HG03139 (cell line): ENCODE measurements around the gene DVL1.
"Not testable (repeated sequence)": the region's sequence is repeated elsewhere in the genome, so short reads cannot be mapped to it uniquely, and the experiment has no call there.

Experiments
- ATAC-seq: cut with Tn5 transposase; IDR thresholded peaks from one replicate; pipeline ENCODE4 v1.9.1; 2021; ENCODE audit not compliant: unreplicated experiment

DVL1 gene

GRCh38 chr1:1349256-1350012, at the start of gene DVL1:
DVL1 (minus strand) TSS chr1:1349418; CDS start chr1:1349065, 353 bp downstream.
- no peak for ATAC-seq

DNA sequence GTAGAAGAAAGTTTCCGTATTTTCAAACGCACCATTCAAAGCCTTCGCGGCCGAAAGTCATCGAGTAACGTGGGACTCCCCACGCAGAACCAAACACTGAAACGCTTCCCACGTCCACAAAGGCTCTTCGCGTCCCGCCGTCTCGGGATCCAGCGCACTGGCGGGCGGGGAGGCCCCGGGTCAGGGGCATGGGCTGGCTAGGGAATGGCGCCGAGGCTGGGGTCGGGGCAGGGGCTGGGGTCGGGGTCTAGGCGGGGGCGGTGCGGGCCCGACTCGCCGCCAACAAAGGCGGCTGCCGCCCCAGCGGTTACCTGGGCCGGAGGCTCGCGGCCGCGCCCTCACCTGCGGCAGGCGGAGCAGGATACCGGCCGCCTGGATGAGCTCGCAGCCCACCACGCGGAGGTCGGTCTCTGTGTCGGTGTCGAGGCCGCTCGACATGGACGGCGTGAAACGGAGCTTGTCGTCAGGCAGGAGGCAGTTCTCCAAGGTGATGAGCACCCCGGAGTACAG, 49.5 kb upstream of the DVL1 start:
- ATAC-seq, result peak; percentile 5

GRCh38 chr1:1397839-1398523, 48.8 kb upstream of the DVL1 start:
- ATAC-seq, result no peak

- no peak for ATAC-seq
Measured at GRCh38 chr1:1395166-1395565, 45.9 kb upstream of the DVL1 start.

- no peak for ATAC-seq
Measured at GRCh38 chr1:1394116-1394515, 44.9 kb upstream of the DVL1 start.

DNA sequence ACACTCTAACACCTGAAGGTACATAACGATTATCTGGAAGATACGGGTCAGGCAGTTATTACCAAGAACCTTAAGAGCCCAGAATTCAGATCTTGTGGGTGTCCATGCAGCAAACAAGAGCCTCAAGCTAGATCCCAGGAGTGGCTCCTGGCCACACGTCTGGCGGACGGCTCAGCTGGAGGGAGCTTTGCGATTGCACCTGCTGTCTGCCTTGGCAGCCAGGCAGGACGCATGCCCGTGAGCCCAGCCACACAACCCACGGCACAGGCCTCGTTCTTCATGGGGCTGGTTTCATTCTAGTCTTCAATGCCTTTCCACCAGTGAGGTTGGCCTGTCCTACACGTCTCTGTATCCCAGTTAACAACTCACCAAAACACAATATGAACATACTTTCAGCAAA, 44.2 kb upstream of the DVL1 start:
- ATAC-seq, result no peak

GRCh38 chr1:1393014-1393413, 43.8 kb upstream of the DVL1 start:
- no peak for ATAC-seq

DNA sequence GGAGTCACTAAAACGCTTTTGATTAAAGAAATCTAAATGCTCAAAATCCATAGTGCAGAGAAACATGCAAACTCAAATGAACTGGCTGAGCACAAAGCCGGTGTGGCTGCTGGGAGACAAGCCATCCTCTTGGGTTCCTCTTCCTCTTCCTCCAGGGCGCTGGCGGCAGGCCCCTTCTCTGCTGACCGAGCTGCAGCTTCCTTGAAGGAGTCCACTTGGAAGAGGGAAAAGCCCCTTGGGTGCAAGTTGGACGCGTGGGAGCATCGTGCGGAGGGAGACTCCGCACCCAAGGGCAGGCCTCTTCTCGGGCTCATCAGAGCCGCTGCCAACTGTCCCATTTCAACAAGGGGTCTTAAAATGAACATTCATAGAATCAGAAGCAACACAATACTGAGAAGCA, 42.0 kb upstream of the DVL1 start:
- ATAC-seq, result no peak

GRCh38 chr1:1390675-1391074, 41.5 kb upstream of the DVL1 start:
- ATAC-seq, result no peak

- ATAC-seq, result no peak
Measured at GRCh38 chr1:1388078-1388472, 38.9 kb upstream of the DVL1 start.

- no peak for ATAC-seq
Measured at GRCh38 chr1:1387098-1388077, 38.2 kb upstream of the DVL1 start.

DNA sequence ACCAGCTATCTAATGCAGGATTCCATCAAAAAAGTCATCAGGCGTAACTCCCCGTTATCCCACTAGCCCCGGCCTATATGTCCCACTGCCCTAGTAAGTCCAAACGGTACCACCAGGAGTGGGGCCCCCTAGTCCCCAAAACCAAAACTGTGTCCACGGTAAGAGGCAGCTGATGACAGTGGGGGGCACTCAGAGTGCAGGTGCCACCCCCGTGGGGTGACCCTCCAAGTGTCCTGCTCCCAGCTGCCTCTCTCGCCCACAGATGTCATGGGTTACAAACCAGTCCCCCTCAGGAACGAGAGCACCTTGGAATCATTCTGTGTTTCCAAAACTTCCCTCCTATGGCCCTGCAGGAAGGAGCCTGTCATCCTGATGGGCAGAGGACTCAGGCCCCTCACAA, 36.7 kb upstream of the DVL1 start:
- no peak for ATAC-seq

DNA sequence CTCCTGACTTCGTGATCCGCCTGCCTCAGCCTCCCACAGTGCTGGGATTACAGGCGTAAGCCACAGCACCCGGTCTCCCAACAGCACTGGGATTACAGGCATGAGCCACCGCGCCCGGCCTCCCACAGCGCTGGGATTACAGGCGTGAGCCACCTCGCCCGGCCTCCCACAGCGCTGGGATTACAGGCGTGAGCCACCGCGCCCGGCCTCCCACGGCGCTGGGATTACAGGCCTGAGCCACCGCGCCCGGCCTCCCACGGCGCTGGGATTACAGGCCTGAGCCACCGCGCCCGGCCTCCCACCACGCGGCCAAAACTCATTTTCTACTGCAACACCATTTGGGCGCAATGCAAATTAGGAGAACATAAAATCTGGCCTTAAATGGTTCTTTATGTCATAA, 36.1 kb upstream of the DVL1 start:
- not testable (repeated sequence) for ATAC-seq

DNA sequence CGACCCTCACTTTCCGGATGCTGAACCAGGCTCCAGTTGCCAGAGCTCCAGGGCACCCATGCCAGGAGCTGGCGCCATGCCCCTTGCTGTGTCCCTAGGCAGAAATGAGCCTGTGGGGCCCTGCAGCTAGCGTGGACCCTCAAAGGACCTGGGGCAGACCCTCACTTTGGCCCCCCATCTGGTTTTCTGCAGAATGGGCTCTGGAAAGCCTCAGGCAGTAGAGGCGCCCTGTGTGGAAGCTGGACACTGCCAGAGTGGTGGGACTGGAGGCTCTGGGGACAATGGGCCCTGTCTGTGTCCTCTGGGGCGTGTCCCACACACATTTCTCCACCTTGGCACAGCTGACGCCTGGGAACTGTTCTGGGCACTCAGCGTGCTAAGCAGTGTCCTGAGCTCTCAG, 32.1 kb upstream of the DVL1 start:
- ATAC-seq, result no peak

DNA sequence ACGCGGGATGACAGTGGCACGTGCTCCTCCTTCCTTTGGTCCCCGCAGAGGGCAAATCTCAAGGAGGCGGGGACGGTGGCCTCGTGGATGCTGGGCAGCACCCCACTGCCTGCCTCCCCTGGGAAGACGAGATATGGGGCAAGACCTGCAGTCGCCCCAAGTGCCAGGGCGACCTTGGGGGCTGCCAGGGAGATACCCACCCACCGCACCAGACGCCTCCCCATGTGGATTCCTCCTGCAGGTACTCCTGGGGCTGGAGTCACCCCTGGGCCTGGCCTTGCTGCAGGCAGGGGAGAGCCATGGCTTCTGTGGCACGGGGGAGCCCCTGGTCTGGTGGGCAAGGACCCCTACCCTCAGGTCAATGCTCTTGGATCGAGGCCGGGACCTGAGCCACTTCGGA, 31.6 kb upstream of the DVL1 start:
- ATAC-seq, result no peak

DNA sequence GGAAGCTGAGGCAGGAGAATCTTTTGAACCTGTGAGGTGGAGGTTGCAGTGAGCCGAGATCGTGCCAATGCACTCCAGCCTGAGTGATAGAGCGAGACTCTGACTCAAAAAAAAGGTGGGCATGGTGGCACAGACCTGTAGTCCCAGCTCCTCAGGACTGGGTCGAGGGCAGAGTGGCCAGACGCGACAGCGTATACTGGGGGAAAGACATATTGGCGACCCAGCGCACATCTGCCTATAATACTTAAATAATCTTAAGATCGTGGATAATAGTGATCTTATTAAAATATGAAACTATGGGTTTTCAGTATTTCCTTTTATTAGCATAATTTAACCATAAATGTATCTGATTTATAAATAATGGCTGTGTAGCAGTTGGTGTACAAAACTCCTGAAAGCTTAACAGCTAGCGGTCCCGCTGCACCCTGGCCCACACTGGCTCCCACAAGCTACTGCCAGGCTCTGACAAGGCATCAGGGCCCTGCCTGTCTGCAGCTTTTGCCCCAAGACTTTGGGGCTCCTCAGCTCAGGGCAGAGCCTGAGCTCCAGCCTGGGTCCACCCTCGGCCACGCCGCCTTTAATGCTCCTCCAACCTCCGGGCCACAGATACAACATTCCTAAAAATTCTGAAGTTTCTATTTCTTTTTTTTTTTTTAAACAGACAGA, 28.5 kb upstream of the DVL1 start:
- ATAC-seq, result no peak

DNA sequence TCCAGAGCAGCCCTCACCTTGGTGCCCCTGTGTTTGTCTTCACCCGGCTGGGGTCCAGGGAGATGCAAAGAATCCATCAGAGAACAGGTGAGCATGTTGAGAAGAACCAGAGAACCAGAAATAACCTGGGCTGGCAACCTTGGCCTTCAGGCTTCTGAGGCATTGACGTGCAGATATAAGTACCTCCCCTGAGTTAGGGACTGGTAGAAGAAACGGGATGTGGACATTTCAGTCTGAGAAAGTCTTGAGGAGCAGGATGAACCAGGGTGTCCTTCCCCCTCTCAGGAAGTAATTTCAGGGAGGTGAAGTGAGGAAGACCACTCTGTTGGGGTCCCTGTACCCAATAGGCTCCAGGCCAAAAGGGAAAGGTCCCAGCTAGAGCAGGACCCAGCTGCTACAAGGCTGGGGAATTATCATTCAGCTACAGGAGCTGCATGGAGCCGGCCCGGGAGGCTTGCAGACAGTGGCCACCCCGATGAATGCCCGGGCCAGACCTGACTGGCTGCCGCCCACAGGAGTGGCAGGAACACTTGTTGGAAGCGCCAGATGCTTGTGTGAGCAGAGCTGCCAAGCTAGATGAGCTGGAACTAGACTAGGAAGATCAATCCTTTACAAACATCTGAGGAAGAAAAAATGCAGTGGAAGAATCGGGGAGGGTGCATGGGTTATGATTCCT, 27.5 kb upstream of the DVL1 start:
- no peak for ATAC-seq

GRCh38 chr1:1374929-1375662, 25.9 kb upstream of the DVL1 start, which contains the start of gene AURKAIP1:
AURKAIP1 (minus strand) TSS chr1:1375207; CDS start chr1:1374756, 451 bp downstream.
- ATAC-seq, result peak; percentile 80

DNA sequence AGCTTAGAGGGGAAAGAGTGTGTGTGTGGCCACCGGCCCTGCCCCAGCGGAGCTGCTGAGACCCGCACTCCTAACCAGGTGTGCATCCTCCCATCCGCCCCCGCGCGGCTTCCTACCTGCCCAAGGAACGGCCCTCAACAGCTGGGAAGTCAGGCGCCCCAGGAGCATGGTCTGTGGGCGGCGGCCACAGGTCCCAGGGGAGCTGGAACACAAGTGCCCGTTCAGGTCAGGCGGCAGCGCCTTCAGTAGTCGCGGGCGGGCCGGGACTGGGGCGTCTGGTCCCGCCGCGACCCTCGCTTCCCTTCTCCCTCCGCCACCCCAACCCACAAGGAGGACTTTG, 25.3 kb upstream of the DVL1 start:
- no peak for ATAC-seq
